Liver (tissue), 9 donors: Measurements from ENCODE around the gene SPDYC. TPM values are rescaled to one million over a fixed set of nuclear protein-coding genes. Genes with fewer than 3 reads are reported as not detected.

Source experiments
- DNase-seq: peaks from one replicate; pipeline ENCODE4 v3.0.0-alpha.2; 2017; ENCODE audit warnings: low spot score
- H3K27ac ChIP-seq, 2 donors: one replicate each; pipeline ENCODE4 v1.7.0; 2013; ENCODE audit warnings: inconsistent platforms in 2 of 2, low read length in 2 of 2, control low read depth in 1 of 2, low read depth in 1 of 2, mild to moderate bottlenecking in 1 of 2
- H3K27me3 ChIP-seq, 4 donors: one replicate each; pipeline versions ENCODE4 v1.6.1 to v1.7.0; 2013; ENCODE audit warnings: low read length in 3 of 4, inconsistent platforms in 1 of 4, mild to moderate bottlenecking in 1 of 4, moderate library complexity in 1 of 4; ENCODE audit not compliant: control insufficient read depth in 4 of 4, insufficient read depth in 4 of 4
- H3K36me3 ChIP-seq, 4 donors: one replicate each; pipeline versions ENCODE4 v1.6.1 to v1.7.0; 2013; ENCODE audit warnings: low read length in 3 of 4, mild to moderate bottlenecking in 3 of 4, low read depth in 1 of 4, moderate library complexity in 1 of 4; ENCODE audit not compliant: control insufficient read depth in 4 of 4, insufficient read depth in 3 of 4
- H3K4me1 ChIP-seq, 4 donors: one replicate each; pipeline versions ENCODE4 v1.6.1 to v1.7.0; 2013; ENCODE audit warnings: low read length in 3 of 4, mild to moderate bottlenecking in 3 of 4, moderate library complexity in 1 of 4; ENCODE audit not compliant: control insufficient read depth in 4 of 4, insufficient read depth in 4 of 4
- H3K4me3 ChIP-seq, 3 donors: one replicate each; pipeline versions ENCODE4 v1.6.1 to v1.7.0; 2013; ENCODE audit warnings: low read length in 3 of 3, control low read depth in 1 of 3, low read depth in 1 of 3, mild to moderate bottlenecking in 1 of 3
- H3K9ac ChIP-seq, 2 donors: one replicate each; pipeline ENCODE4 v1.7.0; 2013; ENCODE audit warnings: low read length in 2 of 2, mild to moderate bottlenecking in 2 of 2, moderate library complexity in 2 of 2, control low read depth in 1 of 2, low read depth in 1 of 2
- H3K9me3 ChIP-seq, 4 donors: one replicate each; pipeline versions ENCODE4 v1.6.1 to v1.7.0; 2013; ENCODE audit warnings: low read length in 3 of 4; ENCODE audit not compliant: control insufficient read depth in 4 of 4
- EGR1 ChIP-seq, 2 donors: IDR thresholded peaks; 2 replicates each; pipeline ENCODE4 v1.6.1; 2016 to 2018; ENCODE audit warnings: antibody characterized with exemption in 2 of 2, low read depth in 2 of 2
- FOXA1 ChIP-seq: IDR thresholded peaks from 2 replicates; pipeline ENCODE4 v1.6.1; 2016; ENCODE audit warnings: antibody characterized with exemption
- FOXA2 ChIP-seq: IDR thresholded peaks from 2 replicates; pipeline ENCODE4 v1.6.1; 2016; ENCODE audit warnings: antibody characterized with exemption
- GABPA ChIP-seq, 2 donors: IDR thresholded peaks in 1 of 2; conservative IDR thresholded peaks in 1 of 2; 2 replicates each; pipeline ENCODE4 v1.6.1; 2016; ENCODE audit warnings: antibody characterized with exemption in 2 of 2, mild to moderate bottlenecking in 1 of 2, moderate library complexity in 1 of 2
- HNF4A ChIP-seq, 2 donors: conservative IDR thresholded peaks; 2 replicates each; pipeline ENCODE4 v1.6.1; 2016; ENCODE audit warnings: antibody characterized with exemption in 2 of 2, mild to moderate bottlenecking in 2 of 2
- HNF4G ChIP-seq: IDR thresholded peaks from 2 replicates; pipeline ENCODE4 v1.6.1; 2016; ENCODE audit warnings: antibody characterized with exemption
- JUND ChIP-seq, 2 donors: IDR thresholded peaks; 2 replicates each; pipeline ENCODE4 v1.6.1; 2016; ENCODE audit warnings: antibody characterized with exemption in 2 of 2
- MAX ChIP-seq: IDR thresholded peaks from 2 replicates; pipeline ENCODE4 v1.6.1; 2016; ENCODE audit warnings: antibody characterized with exemption
- NR2F2 ChIP-seq: IDR thresholded peaks from 2 replicates; pipeline ENCODE4 v1.6.1; 2016; ENCODE audit warnings: antibody characterized with exemption
- RAD21 ChIP-seq, 2 donors: IDR thresholded peaks; 2 replicates each; pipeline ENCODE4 v1.6.1; 2016; ENCODE audit warnings: antibody characterized with exemption in 2 of 2, mild to moderate bottlenecking in 2 of 2
- REST ChIP-seq: IDR thresholded peaks from 2 replicates; pipeline ENCODE4 v1.6.1; 2016; ENCODE audit warnings: antibody characterized with exemption, mild to moderate bottlenecking
- SP1 ChIP-seq: IDR thresholded peaks from 2 replicates; pipeline ENCODE4 v1.6.1; 2018; ENCODE audit warnings: antibody characterized with exemption, mild to moderate bottlenecking
- TAF1 ChIP-seq: conservative IDR thresholded peaks from 2 replicates; pipeline ENCODE4 v1.6.1; 2016; ENCODE audit warnings: antibody characterized with exemption, mild to moderate bottlenecking
- YY1 ChIP-seq: IDR thresholded peaks from 2 replicates; pipeline ENCODE4 v1.6.1; 2016; ENCODE audit warnings: antibody characterized with exemption, mild to moderate bottlenecking
- ZBTB33 ChIP-seq: IDR thresholded peaks from 2 replicates; pipeline ENCODE4 v1.6.1; 2016; ENCODE audit warnings: antibody characterized with exemption
- WGBS: extraction: QIAGEN DNeasy Blood & Tissue Kit; methylation state at CpG from one replicate; pipeline ENCODE4 v1.1.7; 2013; 5-methylcytosine and 5-hydroxymethylcytosine counted together
- polyA plus RNA-seq, 2 donors: library from polyadenylated mRNA; stranded (reverse) in 1 of 2; unstranded in 1 of 2; fragments of 200-250 nt in 1 of 2; fragments of >200 nt in 1 of 2; fragmentation: Nextera tagmentation in 1 of 2; extraction: Ambion mirVana in 1 of 2; gene quantifications; one replicate each; pipeline versions ENCODE4 v1.2.1 to v1.2.3, GENCODE V29; 2013 to 2015
- total RNA-seq, 2 donors: library from RNA; depleted of rRNA; stranded (reverse); fragments of >200 nt; gene quantifications; one replicate each; pipeline ENCODE4 v1.2.3, GENCODE V29; 2014
- TF ChIP-seq, protein P1 (sequence below): fragments of 150-350 bp; IDR thresholded peaks from 2 replicates; pipeline ENCODE4 v1.5.1; 2017; ENCODE audit warnings: improper control_type of control experiment, low read depth, low read length; ENCODE audit not compliant: missing input control
- TF ChIP-seq, protein P2 (sequence below): IDR thresholded peaks from 2 replicates; pipeline ENCODE4 v1.6.1; 2016; ENCODE audit warnings: antibody characterized with exemption
- donor health status: healthy.
- donor health status: healthy.
- donor health status: healthy.
- donor health status: healthy.
- donor health status: healthy.

SPDYC gene
- total and polyA plus RNA-seq, 4 donors, result 0.08 to 1.1 (median 0.52) TPM; not detected in 1

DNA sequence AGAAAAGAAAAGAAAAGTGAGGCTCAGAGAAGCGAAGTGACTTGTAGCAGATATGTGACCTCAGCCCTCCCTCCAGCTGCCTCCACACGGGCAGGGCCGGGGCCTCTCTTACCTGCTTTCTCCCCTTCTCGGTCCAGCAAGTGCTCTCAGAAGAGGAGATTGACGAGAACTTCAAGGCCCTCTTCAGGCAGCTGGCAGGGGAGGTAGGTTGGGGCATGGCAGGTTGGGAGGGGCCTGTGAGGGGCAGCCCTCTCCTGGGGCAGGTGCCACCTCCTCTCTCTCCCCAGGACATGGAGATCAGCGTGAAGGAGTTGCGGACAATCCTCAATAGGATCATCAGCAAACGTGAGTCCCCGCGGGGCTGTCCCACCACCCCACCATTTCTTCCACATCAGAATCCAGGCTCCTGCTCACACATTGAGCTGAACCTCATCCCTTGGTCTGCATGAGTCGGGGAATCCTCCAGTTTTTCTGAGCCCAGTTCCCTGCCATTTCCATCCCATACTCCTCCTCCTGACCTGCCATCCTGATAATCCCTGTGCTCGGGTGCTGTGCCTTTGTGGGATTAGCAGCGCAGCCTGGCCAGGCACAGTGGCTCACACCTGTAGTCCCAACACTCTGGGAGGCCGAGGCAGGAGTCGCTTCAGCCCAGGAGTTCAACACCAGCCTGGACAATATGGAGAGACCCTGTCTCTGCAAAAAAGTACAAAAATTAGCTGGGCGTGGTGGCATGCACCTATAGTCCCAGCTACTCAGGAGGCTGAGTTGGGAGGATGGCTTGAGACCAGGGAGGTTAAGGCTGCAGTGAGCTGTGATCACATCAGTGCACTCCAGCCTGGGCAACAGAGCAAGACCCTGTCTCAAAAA, 38.1 kb downstream of the SPDYC start:
- Histone ChIP-seq H3K27me3 (no peaks in the 10 kb centered on the region), H3K27ac (no peak overlapping the region), H3K9ac (no peak overlapping the region), H3K4me3 (no peak overlapping the region), H3K36me3 (peaks cover 3 to 36% (median 16%) of the 10 kb centered on the region in 4 donors), H3K9me3 (no peaks in the 10 kb centered on the region), H3K4me1 (peaks cover 12 to 29% (median 15%) of the 10 kb centered on the region in 4 donors)
- TF ChIP-seq NR2F2 (no peak), SP1 (no peak), HNF4A (conservative IDR thresholded peaks at IDR 0.05) (no peak), JUND (IDR thresholded peaks at IDR 0.05) (no peak), TAF1 (no peak)
- TF ChIP-seq, protein P1, sequence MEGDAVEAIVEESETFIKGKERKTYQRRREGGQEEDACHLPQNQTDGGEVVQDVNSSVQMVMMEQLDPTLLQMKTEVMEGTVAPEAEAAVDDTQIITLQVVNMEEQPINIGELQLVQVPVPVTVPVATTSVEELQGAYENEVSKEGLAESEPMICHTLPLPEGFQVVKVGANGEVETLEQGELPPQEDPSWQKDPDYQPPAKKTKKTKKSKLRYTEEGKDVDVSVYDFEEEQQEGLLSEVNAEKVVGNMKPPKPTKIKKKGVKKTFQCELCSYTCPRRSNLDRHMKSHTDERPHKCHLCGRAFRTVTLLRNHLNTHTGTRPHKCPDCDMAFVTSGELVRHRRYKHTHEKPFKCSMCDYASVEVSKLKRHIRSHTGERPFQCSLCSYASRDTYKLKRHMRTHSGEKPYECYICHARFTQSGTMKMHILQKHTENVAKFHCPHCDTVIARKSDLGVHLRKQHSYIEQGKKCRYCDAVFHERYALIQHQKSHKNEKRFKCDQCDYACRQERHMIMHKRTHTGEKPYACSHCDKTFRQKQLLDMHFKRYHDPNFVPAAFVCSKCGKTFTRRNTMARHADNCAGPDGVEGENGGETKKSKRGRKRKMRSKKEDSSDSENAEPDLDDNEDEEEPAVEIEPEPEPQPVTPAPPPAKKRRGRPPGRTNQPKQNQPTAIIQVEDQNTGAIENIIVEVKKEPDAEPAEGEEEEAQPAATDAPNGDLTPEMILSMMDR, result no peak
- TF ChIP-seq, protein P2, sequence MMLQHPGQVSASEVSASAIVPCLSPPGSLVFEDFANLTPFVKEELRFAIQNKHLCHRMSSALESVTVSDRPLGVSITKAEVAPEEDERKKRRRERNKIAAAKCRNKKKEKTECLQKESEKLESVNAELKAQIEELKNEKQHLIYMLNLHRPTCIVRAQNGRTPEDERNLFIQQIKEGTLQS, result no peak
- 94% methylated on average over 16 of the region's 16 CpGs for WGBS
- DNase-seq, result no peak

GRCh38 chr11:65208785-65209710, 39.0 kb downstream of the SPDYC start:
- peaks cover 3 to 36% (median 16%) of the 10 kb centered on the region in 4 donors for H3K36me3 ChIP-seq
- no peak for DNase-seq
- no peaks in the 10 kb centered on the region for H3K9me3 ChIP-seq
- no peaks in the 10 kb centered on the region for H3K27me3 ChIP-seq
- no peak overlapping the region for H3K9ac ChIP-seq
- no peak overlapping the region for H3K4me3 ChIP-seq
- WGBS, result 74% methylated on average over 13 of the region's 13 CpGs
- H3K27ac ChIP-seq, result no peak overlapping the region
- H3K4me1 ChIP-seq, result peaks cover 12 to 29% (median 15%) of the 10 kb centered on the region in 4 donors
- no peak for TF ChIP-seq SP1
- TF ChIP-seq GABPA (IDR thresholded peaks at IDR 0.05 in 1 of 2, conservative IDR thresholded peaks at IDR 0.05 in 1 of 2), result no peak
- TF ChIP-seq HNF4G, result no peak
- no peak for TF ChIP-seq FOXA2
- TF ChIP-seq, protein P1, result no peak
- TF ChIP-seq MAX, result no peak
- TF ChIP-seq RAD21 (IDR thresholded peaks at IDR 0.05), result no peak
- TF ChIP-seq FOXA1, result no peak
- TF ChIP-seq NR2F2, result no peak
- no peak for TF ChIP-seq TAF1
- TF ChIP-seq EGR1 (IDR thresholded peaks at IDR 0.05; ENCODE audit: low read depth in 2 of 2), result no peak
- no peak for TF ChIP-seq HNF4A (conservative IDR thresholded peaks at IDR 0.05)
- TF ChIP-seq, protein P2, result no peak
- TF ChIP-seq YY1, result no peak
- no peak for TF ChIP-seq ZBTB33
- no peak for TF ChIP-seq REST
